DND-41 (cell line): ENCODE results near the gene PIEZO2.

Experiments used
- ATAC-seq: fragments of 200-7000 bp; cut with Tn5 transposase; 3 replicates; pipeline ENCODE4 v1.9.1; 2021; ENCODE audit warnings: low read depth; ENCODE audit not compliant: insufficient read depth
- DNase-seq: peaks from one replicate; pipeline ENCODE4 v3.0.0-alpha.2; 2020
- H2AFZ ChIP-seq: 2 replicates; pipeline ENCODE4 v1.6.0; 2012; ENCODE audit warnings: low read depth, low read length
- H3K27ac ChIP-seq: 2 replicates; pipeline ENCODE4 v1.5.1; 2012; ENCODE audit warnings: low read length, inconsistent platforms
- H3K27me3 ChIP-seq: fragments of 200-600 bp; sonication (generic); 2 replicates; pipeline ENCODE4 v1.6.0; 2012; ENCODE audit warnings: low read length, mild to moderate bottlenecking, inconsistent platforms; ENCODE audit not compliant: insufficient read depth, poor library complexity
- H3K36me3 ChIP-seq: 2 replicates; pipeline ENCODE4 v1.5.1; 2012; ENCODE audit warnings: low read length, inconsistent platforms; ENCODE audit not compliant: insufficient read depth
- H3K4me1 ChIP-seq: 2 replicates; pipeline ENCODE4 v1.5.1; 2012; ENCODE audit warnings: mild to moderate bottlenecking, low read length; ENCODE audit not compliant: insufficient read depth
- H3K4me2 ChIP-seq: 2 replicates; pipeline ENCODE4 v1.6.0; 2012; ENCODE audit warnings: mild to moderate bottlenecking, moderate library complexity, low read length, inconsistent platforms; ENCODE audit not compliant: insufficient read depth
- H3K4me3 ChIP-seq, 2 experiments: fragments of 200-600 bp in 1 of 2; shearing (Covaris generic) in 1 of 2; 2 replicates each; pipeline ENCODE4 v1.5.1; 2012 to 2016; ENCODE audit warnings: inconsistent platforms in 2 of 2, low read length in 2 of 2, mild to moderate bottlenecking in 2 of 2, low read depth in 1 of 2, moderate library complexity in 1 of 2
- H3K79me2 ChIP-seq: 2 replicates; pipeline ENCODE4 v1.6.0; 2012; ENCODE audit warnings: low read length, inconsistent platforms; ENCODE audit not compliant: insufficient read depth
- H3K9ac ChIP-seq: 2 replicates; pipeline ENCODE4 v1.6.0; 2012; ENCODE audit warnings: low read depth, mild to moderate bottlenecking, inconsistent platforms, low read length, moderate library complexity
- H3K9me3 ChIP-seq: 2 replicates; pipeline ENCODE4 v1.5.1; 2012; ENCODE audit warnings: low read length, moderate library complexity, mild to moderate bottlenecking, inconsistent platforms; ENCODE audit not compliant: insufficient read depth, severe bottlenecking
- H4K20me1 ChIP-seq: 2 replicates; pipeline ENCODE4 v1.6.0; 2012; ENCODE audit warnings: low read length; ENCODE audit not compliant: insufficient read depth
- EZH2 ChIP-seq: IDR thresholded peaks from 3 replicates; pipeline ENCODE4 v1.6.1; 2012; ENCODE audit warnings: borderline replicate concordance, low read depth, mild to moderate bottlenecking, moderate library complexity, low read length, inconsistent platforms; ENCODE audit not compliant: severe bottlenecking
- TF ChIP-seq, protein P1 (sequence below): IDR thresholded peaks from 2 replicates; pipeline ENCODE4 v1.5.1; 2012; ENCODE audit warnings: borderline replicate concordance, low read length, moderate library complexity, mild to moderate bottlenecking; ENCODE audit not compliant: poor library complexity, severe bottlenecking; ENCODE audit errors: extremely low read depth

PIEZO2 gene

GRCh38 chr18:11178951-11179549 lies 29.7 kb upstream of the PIEZO2 start:
- H3K36me3 ChIP-seq, result no peaks in the 10 kb centered on the region
- H3K9ac ChIP-seq, result no peak overlapping the region
- DNase-seq, result no peak
- no peak overlapping the region for H2AFZ ChIP-seq
- no peak for ATAC-seq
- H3K4me2 ChIP-seq, result no peak overlapping the region
- no peaks in the 10 kb centered on the region for H3K27me3 ChIP-seq
- H3K9me3 ChIP-seq, result no peaks in the 10 kb centered on the region
- no peaks in the 10 kb centered on the region for H4K20me1 ChIP-seq
- no peak overlapping the region for H3K4me3 ChIP-seq
- no peak for TF ChIP-seq EZH2
- TF ChIP-seq, protein P1, sequence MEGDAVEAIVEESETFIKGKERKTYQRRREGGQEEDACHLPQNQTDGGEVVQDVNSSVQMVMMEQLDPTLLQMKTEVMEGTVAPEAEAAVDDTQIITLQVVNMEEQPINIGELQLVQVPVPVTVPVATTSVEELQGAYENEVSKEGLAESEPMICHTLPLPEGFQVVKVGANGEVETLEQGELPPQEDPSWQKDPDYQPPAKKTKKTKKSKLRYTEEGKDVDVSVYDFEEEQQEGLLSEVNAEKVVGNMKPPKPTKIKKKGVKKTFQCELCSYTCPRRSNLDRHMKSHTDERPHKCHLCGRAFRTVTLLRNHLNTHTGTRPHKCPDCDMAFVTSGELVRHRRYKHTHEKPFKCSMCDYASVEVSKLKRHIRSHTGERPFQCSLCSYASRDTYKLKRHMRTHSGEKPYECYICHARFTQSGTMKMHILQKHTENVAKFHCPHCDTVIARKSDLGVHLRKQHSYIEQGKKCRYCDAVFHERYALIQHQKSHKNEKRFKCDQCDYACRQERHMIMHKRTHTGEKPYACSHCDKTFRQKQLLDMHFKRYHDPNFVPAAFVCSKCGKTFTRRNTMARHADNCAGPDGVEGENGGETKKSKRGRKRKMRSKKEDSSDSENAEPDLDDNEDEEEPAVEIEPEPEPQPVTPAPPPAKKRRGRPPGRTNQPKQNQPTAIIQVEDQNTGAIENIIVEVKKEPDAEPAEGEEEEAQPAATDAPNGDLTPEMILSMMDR, result no peak
- no peak overlapping the region for H3K27ac ChIP-seq
- no peaks in the 10 kb centered on the region for H3K79me2 ChIP-seq
- no peaks in the 10 kb centered on the region for H3K4me1 ChIP-seq

GRCh38 chr18:11177382-11177781 lies 28.0 kb upstream of the PIEZO2 start:
- no peak for ATAC-seq
- no peak for DNase-seq
- Histone ChIP-seq H3K36me3 (no peaks in the 10 kb centered on the region), H3K4me1 (no peaks in the 10 kb centered on the region), H4K20me1 (no peaks in the 10 kb centered on the region), H3K27ac (no peak overlapping the region), H3K4me3 (no peak overlapping the region), H3K9me3 (no peaks in the 10 kb centered on the region), H3K27me3 (no peaks in the 10 kb centered on the region), H3K79me2 (no peaks in the 10 kb centered on the region), H2AFZ (no peak overlapping the region), H3K4me2 (no peak overlapping the region), H3K9ac (no peak overlapping the region)
- TF ChIP-seq EZH2, result no peak
- TF ChIP-seq, protein P1, result no peak

GRCh38 chr18:11176481-11176881 lies 27.1 kb upstream of the PIEZO2 start:
- Histone ChIP-seq H3K79me2 (no peaks in the 10 kb centered on the region), H3K4me2 (no peak overlapping the region), H2AFZ (no peak overlapping the region), H3K4me3 (no peak overlapping the region), H3K9ac (no peak overlapping the region), H3K36me3 (no peaks in the 10 kb centered on the region), H3K27ac (no peak overlapping the region), H3K4me1 (no peaks in the 10 kb centered on the region), H3K9me3 (no peaks in the 10 kb centered on the region), H3K27me3 (no peaks in the 10 kb centered on the region), H4K20me1 (no peaks in the 10 kb centered on the region)
- no peak for DNase-seq
- ATAC-seq, result no peak
- TF ChIP-seq, protein P1, result no peak
- TF ChIP-seq EZH2, result no peak
